Measurements from ENCODE around the gene CDKN2C. TPM values are rescaled to one million over a fixed set of nuclear protein-coding genes. Genes with fewer than 3 reads are reported as not detected.

CDKN2C gene
- polyA plus RNA-seq (2012; ENCODE audit: insufficient read depth, insufficient read length, low read depth): 60.6 TPM

DNA sequence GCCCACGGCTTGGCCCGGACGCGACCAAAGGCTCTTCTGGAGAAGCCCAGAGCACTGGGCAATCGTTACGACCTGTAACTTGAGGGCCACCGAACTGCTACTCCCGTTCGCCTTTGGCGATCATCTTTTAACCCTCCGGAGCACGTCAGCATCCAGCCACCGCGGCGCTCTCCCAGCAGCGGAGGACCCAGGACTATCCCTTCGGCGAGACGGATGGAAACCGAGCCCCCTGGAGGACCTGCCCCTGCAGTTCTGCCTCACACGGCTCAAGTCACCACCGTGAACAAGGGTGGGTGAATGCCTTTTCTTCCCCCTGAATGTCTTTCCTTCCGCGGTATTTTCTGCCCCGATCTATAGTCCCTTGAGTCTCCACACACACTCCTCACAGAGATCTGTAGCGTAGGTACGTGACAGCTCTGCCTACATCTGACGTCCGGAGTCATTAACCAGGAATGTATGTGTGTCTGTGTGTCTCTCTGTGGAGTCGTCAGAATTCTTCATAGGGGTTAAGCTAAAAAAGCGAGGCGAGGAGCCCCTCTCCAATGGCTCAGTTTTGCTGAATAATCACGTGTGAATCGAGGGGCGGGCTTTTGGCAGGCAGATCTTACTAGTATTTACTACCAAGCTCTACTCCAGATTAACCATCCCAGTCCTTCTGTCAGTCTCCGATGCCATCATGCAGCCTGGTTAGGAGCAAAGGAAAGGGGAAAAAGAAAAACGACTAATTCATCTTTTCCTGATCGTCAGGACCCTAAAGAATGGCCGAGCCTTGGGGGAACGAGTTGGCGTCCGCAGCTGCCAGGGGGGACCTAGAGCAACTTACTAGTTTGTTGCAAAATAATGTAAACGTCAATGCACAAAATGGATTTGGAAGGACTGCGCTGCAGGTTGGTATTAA is at the start of gene CDKN2C:
Gene CDKN2C, plus strand, starts transcription at position 635 of the 898 bp plus-strand sequence. Its CDS starts 124 bp downstream, at position 759.
- peak; percentile 76 for DNase-seq
- peak within 1 kb of the TSS; percentile 86 for H3K4me3 ChIP-seq (ENCODE audit: low read depth, low read length)
- H3K4me1 ChIP-seq: no peaks in the 10 kb centered on the region
- no peaks in the 10 kb centered on the region for H3K27me3 ChIP-seq
- peaks cover 3% of the 10 kb centered on the region; the same call in 1 of the 2 replicates for H3K36me3 ChIP-seq
- H3K9me3 ChIP-seq: no peaks in the 10 kb centered on the region
- TF ChIP-seq, protein P1, sequence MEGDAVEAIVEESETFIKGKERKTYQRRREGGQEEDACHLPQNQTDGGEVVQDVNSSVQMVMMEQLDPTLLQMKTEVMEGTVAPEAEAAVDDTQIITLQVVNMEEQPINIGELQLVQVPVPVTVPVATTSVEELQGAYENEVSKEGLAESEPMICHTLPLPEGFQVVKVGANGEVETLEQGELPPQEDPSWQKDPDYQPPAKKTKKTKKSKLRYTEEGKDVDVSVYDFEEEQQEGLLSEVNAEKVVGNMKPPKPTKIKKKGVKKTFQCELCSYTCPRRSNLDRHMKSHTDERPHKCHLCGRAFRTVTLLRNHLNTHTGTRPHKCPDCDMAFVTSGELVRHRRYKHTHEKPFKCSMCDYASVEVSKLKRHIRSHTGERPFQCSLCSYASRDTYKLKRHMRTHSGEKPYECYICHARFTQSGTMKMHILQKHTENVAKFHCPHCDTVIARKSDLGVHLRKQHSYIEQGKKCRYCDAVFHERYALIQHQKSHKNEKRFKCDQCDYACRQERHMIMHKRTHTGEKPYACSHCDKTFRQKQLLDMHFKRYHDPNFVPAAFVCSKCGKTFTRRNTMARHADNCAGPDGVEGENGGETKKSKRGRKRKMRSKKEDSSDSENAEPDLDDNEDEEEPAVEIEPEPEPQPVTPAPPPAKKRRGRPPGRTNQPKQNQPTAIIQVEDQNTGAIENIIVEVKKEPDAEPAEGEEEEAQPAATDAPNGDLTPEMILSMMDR (IDR thresholded peaks at IDR 0.05; ENCODE audit: low read depth, low read length): no peak

DNA sequence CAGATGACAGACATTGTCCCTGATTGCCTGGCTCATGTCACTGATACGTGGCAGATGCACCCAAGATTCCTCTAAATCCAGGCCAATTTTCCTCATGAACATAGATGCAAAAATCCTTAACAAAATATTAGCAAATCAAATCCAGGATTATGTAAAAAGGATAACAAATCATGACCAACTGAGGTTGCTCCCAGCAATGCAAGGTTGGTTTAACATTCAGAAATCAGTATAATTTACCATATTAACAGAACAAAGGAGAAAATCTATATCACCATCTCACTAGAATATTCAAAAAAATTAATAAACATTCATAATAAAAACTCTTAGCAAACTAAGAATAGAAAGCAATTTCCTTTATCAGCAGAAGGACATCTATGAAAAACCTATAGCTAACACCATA is 49.6 kb upstream of the CDKN2C start:
- H3K4me1 ChIP-seq: no peaks in the 10 kb centered on the region
- DNase-seq: no peak
- TF ChIP-seq, protein P1 (IDR thresholded peaks at IDR 0.05; ENCODE audit: low read depth, low read length): no peak
- H3K4me3 ChIP-seq (ENCODE audit: low read depth, low read length): no peak overlapping the region
- no peaks in the 10 kb centered on the region for H3K36me3 ChIP-seq
- no peaks in the 10 kb centered on the region for H3K27me3 ChIP-seq
- no peaks in the 10 kb centered on the region for H3K9me3 ChIP-seq

DNA sequence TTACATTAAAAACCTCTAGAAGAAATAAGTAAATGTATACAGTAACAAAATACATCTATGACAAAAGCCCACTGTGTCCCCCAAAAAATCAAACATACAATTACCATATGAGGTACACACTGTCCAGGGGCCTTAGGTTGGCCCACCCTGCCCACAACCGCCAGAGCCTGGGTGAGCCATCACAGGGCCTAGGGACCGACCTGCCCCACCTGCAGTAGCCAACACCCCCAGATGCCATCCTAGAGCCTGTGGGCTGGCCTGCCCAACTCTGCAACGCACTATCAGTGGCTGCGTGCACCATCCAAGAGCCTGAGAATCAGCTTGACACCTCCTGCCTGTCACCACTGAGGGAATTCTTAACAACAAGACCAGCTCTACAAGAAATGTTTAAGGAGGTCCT is 49.0 kb upstream of the CDKN2C start:
- DNase-seq: no peak
- TF ChIP-seq, protein P1 (IDR thresholded peaks at IDR 0.05; ENCODE audit: low read depth, low read length): no peak
- Histone ChIP-seq H3K9me3 (no peaks in the 10 kb centered on the region), H3K4me3 (ENCODE audit: low read depth, low read length) (no peak overlapping the region), H3K27me3 (no peaks in the 10 kb centered on the region), H3K4me1 (no peaks in the 10 kb centered on the region), H3K36me3 (no peaks in the 10 kb centered on the region)

- Histone ChIP-seq H3K27me3 (no peaks in the 10 kb centered on the region), H3K4me1 (no peaks in the 10 kb centered on the region), H3K9me3 (no peaks in the 10 kb centered on the region), H3K4me3 (ENCODE audit: low read depth, low read length) (no peak overlapping the region), H3K36me3 (no peaks in the 10 kb centered on the region)
- no peak for DNase-seq
- TF ChIP-seq, protein P1 (IDR thresholded peaks at IDR 0.05; ENCODE audit: low read depth, low read length): no peak
Measured at GRCh38 chr1:50923564-50923963, 46.5 kb upstream of the CDKN2C start.

GRCh38 chr1:50929376-50929958 is 40.6 kb upstream of the CDKN2C start:
- no peak for DNase-seq
- H3K4me3 ChIP-seq (ENCODE audit: low read depth, low read length): no peak overlapping the region
- no peaks in the 10 kb centered on the region for H3K27me3 ChIP-seq
- H3K36me3 ChIP-seq: no peaks in the 10 kb centered on the region
- no peaks in the 10 kb centered on the region for H3K4me1 ChIP-seq
- H3K9me3 ChIP-seq: no peaks in the 10 kb centered on the region
- TF ChIP-seq, protein P1 (IDR thresholded peaks at IDR 0.05; ENCODE audit: low read depth, low read length): peak; percentile 34; the same call in 1 of the 2 replicates

DNA sequence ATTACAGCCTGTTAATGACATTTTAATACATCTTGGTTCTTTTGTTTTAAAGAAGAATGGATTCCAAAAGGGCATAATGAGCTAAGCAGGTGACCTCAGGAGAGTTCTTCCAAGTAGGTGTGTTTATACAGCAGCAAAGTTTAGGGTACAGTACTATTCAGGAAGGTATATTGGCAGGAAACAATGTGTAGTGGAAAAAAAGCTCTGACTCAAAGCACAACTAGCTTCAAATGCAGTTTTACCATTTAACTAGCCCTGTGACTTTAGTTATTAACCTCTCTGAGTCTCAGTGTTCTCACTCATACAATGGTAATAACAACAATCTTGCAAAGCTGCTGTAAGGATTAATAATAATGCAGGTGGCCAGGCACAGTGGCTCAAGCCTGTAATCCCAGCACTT is 39.9 kb upstream of the CDKN2C start:
- no peaks in the 10 kb centered on the region for H3K27me3 ChIP-seq
- H3K4me3 ChIP-seq (ENCODE audit: low read depth, low read length): no peak overlapping the region
- no peaks in the 10 kb centered on the region for H3K9me3 ChIP-seq
- no peak for DNase-seq
- H3K36me3 ChIP-seq: no peaks in the 10 kb centered on the region
- H3K4me1 ChIP-seq: no peaks in the 10 kb centered on the region
- TF ChIP-seq, protein P1 (IDR thresholded peaks at IDR 0.05; ENCODE audit: low read depth, low read length): no peak

Data from BE2C (cell line).